Amniotic epithelial cell (primary cell): ENCODE measurements around the gene FABP3.

Experiments used
- DNase-seq: peaks from one replicate; pipeline ENCODE4 v3.0.0-alpha.2; 2010; ENCODE audit warnings: low read depth

Gene FABP3

DNA sequence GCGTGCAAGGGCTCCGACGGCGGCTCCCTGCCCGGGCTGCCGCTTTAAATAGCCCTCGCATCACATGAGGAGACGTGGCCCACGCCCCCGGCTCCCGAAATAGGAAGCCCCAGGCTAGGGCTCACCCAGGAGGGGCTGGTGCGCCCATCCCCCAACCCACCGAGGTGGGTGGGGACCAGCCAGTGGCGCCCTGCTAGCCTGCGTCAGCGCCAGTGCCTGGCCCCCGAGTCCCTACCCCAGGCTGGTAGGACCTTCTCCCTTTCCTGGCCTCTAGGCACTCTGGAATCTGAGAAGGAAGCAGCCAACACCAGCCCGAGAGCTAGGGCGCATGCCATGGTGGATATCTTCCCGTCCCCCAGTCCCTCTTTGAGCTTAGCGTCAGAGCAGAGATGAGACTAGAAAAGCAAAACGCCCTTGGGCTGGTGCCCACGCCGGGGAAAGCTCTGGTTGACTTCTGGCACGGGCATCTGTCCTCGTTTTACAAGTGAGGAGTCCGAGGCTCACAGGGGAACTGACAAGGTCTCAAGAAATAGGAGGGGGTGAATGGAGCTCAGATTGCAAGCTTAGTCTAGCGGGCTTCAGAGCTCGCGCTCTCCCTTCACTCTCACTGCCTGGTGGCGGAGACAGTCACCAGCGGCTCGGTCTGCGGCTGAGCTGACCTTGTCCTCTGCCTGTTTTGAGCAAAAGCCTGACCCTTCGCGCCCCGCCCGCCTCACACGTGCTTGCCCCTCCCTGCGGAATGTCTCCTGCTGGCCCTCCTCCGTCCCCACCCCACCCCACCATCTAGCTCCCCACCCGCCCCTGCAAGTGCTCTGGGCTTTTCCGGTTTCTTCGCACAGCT is at the start of gene FABP3:
FABP3 (minus strand) TSS at position 21 of the 841 bp plus-strand sequence. CDS start 62 bp downstream, outside the sequence.
- DNase-seq: peak; percentile 47

DNA sequence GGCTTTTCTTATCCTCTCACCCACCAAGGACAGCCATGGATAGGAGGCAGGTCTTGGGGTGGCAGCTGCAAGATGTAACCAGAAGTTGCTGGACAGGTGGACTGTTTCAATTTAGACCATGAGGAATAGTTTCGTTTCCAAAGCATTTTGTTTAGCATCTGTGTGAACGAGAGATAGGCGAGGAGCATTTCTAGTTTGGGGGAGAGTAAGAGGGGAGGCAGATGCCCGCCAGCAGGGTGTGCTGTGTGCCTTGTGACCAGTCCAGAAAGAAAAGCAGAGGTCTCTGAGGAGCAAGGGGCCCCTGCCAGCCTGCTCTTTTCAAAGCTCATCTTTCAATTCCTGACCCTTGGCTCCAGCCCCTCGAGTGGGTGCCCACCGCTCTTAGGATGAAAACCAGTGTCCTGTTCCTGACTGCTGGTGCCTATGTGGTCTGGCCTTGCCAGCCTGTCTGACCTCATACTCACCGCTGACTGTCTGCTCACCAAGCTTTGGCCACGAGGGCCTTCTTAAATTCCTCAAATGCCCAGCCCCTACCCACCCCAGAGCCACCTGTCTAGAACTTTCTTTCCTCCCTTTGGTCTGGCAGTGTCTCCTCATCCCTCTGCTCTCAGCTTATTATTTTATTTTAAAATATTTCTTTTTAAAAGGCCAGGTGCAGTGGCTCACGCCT is 48.6 kb upstream of the FABP3 start:
- no peak for DNase-seq

DNA sequence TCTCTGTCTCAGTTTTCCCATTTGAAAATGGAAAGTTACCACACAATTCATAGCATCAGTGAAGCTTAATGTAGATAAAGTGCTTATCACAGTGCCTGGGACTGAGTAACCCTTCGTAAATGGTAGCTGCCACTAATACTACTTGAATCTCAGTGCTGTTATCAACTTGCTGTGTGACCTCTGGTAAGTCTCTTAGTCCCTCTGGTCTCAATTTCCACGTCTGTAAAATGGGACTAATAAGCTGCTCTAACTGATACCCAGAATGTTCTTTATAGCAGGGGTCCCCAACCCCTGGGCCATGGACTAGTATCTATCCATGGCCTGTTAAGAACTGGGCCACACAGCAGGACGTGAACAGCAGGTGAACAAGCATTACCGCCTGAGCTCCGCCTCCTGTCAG is 47.8 kb upstream of the FABP3 start:
- DNase-seq: no peak

DNA sequence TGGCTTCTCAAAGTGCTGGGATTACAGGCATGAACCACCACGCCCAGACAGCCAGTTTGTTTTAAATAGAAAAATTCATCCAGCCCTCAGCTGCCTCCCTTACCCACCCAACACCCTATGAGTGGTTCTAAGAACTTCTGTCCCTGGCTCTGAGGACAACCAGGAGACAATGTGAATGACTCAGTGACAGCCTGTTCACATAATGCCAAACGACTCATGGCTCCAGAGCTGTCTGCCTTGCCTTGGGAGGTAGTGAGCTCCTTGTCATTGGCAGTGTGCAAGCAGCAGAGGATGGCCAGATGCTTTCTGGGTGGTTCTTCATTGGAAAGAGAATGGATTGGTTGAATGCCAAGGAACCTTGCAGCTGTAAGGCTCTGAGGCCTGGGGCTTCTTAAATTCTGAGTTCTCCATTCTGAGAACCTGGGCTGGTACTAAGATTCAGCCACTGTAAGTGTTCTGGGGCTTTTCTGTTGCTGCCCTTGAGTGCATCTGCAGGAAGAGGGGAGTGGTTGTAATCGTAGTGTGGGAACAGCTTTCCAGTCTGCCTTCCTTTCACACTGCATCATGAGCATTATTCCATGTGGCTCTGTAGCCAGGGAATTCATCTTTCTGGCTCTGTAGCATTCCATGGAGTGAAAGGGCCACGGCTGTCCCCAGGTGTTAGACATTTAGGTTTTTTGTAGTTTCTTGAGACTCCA is 45.9 kb upstream of the FABP3 start:
- DNase-seq: no peak

DNA sequence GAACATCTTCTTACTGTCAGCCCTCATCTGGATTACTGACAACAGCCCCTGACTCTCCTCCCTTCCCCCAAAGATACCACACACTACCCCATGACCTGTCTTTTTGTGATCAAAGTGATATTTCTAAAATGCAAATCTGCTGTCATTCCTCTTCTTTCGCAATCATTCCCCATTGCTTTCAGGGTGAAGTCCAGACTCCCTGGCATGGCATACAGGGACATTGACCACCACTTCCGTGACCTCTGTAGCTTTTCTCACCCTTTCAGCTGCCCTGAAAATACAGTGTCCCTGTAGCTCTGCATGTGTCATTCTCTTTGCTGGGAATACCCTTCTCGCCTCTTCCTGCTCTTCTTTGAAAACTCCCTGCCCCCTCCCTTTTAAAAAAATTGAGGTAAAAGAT is 44.3 kb upstream of the FABP3 start:
- DNase-seq: no peak

DNA sequence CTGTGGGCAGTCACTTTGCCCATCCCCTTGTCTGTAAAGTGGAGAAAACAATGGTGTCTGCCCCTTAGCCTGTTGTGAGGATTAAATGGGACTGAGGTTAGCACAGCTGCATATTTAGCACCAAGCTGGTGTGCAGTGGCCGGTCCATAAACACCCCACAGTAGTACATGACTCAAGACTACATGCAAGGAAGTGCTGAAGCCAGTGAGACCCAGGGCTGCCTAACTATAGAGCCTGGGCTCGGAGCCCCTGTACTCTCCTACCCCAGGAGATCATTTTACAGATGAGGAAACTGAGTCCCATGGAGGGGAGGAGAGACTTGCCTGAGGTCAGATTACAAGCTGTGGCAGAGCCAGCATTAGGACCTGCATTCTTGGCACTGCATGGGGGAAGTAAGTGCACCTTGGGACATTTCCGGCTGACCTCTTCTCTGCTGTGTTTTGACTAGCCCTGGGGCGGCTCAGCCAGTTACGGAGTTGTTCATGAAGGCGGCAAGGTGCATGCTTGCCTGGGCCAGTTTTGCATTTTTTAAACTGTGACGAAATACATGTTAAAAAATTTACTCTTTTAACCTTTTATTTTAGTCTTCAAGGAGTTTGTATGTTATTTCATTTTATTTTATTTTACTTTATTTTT is 43.3 kb upstream of the FABP3 start:
- no peak for DNase-seq

DNA sequence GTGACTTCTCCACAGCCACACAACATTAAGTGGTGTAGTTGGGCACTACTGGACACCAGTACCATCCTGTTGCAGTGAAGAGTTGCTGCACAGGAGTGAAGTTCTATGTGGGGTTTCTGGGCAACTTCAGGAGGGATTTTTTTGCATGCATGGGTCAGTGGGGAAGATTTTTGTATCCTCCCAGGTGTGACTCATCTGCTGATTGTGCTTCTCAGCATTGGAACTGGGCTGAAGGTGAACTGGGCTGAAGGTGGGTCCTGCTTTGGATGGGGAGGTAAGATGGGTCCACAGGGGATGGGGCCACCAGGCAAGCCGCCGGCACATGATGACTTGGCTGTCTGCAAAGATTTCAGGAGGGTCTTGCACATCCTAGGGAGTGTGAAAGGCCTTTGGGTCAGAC is 42.8 kb upstream of the FABP3 start:
- no peak for DNase-seq

DNA sequence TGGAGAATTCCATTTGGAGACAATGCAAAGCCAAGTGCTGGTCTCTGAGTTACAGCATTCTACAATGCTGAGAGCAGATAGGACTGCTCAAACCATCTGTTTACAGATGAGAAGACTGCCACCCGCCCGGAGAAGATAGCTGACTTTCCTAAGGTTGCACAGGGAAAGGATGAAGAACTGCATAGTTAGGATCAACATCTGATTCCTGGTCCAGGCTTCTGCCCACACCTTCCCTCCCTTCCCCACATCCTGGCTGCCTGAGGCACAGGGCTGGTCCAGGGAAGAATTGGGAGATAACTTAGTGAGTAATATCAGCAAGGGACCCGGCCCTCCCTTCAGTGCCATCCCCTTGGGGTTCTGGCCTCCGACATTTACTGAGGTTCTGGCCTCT is 42.1 kb upstream of the FABP3 start:
- no peak for DNase-seq

DNA sequence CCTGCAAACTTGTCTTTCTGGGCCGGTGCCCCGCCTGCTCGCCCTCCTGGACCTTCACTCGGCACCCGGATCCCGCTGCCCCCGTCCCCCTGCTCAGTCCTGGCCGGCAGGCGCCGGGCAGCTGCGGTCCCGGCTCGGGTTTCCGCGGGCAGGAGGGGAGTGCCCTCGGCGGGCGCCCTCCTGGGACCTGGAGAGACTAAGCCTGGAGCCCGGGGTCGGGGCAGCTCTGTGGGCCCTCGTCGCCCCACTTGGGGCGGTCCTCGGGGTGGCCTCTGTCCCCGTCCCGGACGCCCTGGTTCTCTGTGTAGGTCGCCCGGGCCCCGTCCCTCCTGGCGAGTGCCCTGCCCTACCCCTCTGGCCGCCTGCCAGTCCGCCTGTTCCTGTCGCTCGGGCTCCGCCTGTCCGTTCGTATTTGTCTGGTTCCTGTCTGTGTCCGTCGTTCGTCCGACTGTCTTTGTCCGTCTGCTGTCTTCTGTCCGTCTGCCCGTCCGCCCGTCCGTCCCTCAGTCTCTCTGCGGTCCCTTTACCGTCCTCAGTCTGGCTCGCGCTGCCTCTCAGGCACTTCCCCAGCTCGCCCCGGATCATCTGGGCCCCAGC is 40.6 kb upstream of the FABP3 start:
- no peak for DNase-seq

DNA sequence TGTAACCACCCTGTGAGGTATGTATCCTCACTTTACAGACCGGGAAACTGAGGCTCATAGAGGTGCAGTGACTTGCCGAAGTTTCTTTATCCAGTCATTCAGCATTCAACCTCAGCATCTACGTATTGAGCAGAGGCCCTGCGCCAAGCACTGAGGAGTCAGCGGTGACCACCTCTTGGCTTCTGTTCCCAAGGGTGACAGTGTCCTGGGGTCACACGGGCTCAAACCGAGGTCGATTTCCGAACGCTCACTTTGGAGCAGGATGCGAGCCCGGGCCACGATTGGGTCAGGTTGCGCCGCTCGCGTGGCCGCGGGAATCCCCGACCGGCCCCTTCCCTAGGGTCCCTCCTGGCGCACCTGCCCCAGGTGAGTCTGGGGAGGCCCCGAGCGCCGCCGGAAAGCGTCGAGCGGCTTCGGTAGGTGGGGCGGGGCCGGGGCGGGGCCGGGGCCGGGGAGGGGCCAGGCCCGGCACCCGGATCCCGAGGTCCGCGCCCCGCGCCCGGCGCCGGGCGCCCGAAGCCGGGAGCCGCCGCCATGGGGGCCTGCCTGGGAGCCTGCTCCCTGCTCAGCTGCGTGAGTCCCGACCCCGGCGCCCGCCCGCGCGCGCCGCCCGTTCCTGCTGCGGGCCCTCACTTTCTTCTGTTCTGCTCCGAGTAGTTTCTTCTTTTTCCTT is 40.0 kb upstream of the FABP3 start, which contains the start of gene SERINC2:
SERINC2 (plus strand) TSS at position 482 of the 673 bp plus-strand sequence; CDS start at position 535, 53 bp downstream.
- no peak for DNase-seq

DNA sequence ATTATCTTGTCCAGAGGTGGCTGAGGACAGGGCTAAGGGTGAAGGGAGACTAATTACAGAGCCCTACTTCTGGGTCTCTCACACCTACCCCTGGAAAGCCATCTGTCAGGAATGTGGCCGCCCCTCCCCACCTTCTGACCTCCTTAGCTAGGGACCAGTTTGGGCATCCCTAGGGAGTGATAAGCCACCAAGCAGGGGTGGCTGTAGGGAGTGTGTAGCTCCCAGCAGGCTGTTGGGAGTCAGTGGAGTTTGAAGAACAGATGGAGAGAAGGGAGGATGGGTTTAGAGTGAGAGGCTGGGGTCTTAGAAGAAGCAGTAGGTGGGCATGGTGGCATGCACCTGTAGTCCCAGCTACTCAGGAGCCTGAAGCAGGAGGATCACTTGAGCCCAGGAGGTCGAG is 39.3 kb upstream of the FABP3 start:
- DNase-seq: no peak

DNA sequence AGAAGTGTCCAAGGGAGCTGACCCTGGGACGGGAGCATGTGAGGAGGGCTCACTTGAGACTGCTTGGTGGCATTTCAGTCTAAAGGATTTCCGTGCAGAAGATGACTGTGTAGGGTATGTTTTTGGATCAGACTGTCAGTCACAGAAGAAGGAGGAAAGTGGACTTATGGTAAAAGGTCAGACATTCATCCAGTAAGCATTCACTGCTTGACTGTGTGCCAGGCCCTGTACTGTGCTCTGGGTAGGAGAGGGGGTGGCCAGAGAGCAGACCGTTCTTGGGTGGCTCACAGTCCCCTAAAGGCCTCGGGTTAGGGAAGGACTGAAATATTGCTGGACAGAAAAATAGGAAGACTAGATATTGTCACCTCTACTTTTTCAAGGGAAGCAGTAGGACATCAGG is 38.0 kb upstream of the FABP3 start:
- DNase-seq: no peak

DNA sequence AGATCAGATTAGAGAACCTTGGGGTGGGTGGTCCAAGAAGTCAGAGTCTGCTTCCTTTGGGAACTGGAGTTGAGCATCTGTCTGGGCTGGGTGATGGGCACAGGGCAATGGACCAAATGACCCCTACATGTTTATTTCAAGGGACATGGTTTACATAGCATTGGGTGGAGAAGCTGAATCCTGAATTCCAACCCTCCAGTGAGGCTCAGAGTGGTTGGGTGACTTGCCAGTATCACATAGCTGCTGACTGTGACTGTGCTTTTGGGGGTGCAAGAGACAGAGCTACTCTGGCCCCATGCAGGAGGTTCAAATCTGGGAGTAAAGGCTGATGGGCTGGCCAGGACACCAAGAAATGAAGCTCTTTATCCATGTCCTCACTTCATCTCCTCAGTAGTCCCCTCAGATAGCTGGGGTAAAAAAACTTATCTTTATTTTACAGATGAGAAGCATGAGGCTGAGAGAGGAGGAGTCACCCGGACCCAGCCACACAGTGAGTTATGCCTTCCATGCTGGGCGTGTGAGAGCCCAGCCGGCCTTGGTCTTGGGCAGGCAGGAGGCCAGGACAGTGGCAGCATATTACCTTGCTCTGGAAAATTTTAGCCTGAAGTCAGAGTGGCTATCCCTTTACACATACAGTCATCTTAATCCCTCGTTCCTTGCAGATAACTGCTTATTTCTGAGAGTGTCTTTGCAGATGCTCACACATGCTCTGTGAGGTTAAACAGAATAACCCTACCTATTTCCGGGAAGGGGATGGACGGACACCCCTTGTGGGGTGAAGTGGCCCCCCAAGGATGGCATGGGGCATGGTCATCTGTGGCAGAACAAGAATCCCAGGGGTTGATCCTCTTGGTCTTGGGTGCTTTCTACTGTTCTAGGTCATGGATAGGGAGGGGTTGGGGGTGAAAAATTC is 37.3 kb upstream of the FABP3 start:
- no peak for DNase-seq

DNA sequence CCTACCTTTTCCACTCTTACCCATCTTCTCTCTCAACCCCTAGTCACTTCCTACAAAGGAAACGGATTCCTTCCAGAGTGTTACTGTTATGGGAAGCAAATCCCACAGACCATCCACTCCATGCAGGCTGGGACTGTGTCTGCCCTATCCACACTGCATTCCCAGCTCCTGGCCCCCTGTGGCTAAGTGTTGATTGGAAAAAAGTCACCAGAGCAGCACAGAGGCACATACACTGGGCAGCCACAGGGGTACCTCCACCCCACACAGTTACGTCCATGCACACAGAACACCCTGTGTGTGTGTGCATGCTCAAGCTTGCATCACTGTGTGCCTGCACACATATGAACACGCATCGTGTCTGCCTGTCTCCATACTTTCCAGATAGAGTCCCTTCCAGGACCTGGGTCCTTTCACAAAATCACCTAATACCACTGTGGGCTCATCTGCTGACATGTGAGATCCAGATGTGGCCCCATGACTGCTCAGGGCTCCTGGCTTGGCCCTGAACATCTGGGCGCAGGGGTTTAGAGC is 36.0 kb upstream of the FABP3 start:
- no peak for DNase-seq

DNA sequence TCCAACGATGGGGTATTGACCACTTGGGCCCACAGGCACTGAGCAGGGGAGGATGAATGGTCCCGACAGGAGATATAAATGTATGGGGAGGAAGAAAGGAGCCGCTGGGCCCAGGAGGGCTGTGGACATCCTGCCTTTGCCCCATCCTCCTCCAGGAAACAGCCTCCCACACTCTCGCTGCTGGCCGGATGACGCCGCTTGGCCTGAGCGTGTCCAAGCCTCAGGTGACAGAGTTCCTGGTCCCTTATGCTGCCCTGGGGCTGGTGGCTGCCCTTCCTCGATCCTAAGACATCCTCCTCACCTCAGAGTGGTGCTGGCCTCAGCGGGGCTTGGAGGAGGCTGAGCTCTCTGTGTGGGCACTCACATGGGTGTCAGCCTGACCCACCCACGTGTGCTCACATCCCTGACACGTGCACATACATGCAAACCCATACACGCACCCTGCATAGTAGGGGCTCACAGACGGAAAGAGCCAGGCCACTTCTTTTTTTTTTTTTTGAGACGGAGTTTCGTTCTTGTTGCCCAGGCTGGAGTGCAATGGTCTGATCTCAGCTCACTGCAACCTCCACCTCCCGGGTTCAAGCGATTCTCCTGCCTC is 34.3 kb upstream of the FABP3 start:
- no peak for DNase-seq

DNA sequence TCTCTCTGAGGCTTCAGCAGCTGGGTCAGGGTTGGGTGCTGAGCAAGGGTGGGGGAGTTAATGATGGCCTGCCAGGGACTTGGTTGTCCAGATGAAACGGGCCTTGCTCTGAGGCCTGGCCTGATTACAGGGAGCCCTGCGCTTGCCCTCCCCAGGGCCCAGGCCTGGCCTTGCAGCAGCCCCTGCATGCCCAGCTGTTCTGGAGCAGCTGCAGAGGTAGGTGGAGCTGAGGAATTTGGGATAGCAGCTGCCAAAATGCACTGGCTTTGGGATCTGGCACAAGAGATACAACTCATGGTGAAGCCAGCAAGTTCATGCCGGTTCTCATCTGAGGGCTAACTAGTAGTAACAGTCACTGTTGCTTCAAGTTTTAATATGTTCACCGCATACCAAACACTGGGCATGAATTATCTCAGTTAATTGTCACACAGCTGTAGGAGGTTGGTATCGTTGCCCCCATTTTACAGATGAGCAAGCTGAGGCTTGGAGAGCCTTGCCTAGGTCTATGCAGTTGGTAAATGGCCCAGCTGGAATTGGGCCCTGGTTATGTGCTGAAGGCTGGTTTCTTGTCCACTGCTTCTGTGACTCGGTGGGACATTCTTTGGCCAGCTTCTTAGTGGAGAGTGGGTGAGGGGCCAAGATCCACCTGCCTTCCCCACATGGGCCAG is 32.8 kb upstream of the FABP3 start:
- DNase-seq: no peak

DNA sequence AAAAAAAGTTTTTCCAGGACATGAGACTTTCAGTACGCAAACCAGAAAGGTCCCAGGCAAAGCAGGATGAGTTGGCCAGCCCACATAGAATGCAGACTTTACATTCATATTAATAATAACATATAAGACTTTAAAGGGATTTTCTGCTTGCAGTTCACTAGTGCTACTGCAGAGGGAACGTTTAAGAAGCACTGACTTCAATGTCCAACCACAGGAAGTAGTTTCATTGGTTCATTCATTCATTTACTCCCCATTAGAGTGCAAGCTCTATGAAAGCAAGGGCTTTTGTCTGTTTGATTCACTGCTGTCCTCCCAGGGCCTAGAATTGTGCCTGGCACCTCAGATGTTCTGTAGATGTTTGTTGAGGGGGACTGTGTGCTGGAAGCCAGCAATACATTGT is 28.4 kb upstream of the FABP3 start:
- no peak for DNase-seq

DNA sequence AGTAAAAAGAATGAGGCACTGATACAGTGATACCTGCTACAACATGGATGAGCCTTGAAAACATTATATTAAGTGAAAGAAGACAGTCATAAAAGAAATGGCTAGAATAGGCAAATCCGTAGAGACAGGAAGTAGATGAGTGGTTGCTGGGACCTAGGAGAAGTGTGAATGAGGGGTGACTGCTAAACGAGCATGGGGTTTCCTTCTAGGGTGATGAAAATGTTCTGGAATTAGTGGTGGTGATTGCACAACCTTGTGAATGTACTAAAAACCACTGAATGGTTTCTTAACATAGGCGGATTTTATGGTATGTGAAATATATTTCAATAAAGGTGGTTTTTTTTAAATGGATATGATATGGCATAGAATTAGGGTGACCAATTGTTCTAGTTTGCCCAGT is 27.5 kb upstream of the FABP3 start:
- peak; percentile 68 for DNase-seq

DNA sequence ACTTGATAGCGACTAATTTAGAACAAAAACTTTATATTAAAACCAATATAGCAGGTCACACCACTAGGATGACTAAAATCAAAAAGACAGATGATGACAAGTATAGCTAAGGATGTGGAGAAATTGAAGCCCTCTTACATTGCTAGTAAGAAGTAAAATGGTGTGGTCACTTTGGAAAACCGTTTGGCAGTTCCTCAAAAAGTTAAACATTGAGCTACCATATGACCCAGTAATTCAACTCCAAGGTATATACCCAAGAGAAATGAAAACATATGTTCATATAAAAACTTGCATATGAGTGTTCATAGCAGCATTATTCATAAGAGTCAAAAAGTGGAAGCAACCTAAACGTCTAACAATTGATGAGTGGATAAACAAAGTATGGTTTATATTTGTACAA is 27.1 kb upstream of the FABP3 start:
- no peak for DNase-seq
